H7 (cell line): ENCODE results near the gene RASGRP4. TPM values are rescaled to one million over a fixed set of nuclear protein-coding genes. Genes with fewer than 3 reads are reported as not detected.

Experiments
- DNase-seq: peaks from one replicate; pipeline ENCODE4 v3.0.0; 2012
- H3K27me3 ChIP-seq: 2 replicates; pipeline ENCODE4 v1.6.0; 2011; ENCODE audit warnings: mild to moderate bottlenecking, low read length; ENCODE audit not compliant: control insufficient read depth, insufficient read depth
- H3K36me3 ChIP-seq: replicated peaks from 2 replicates; pipeline ENCODE4 v1.5.1; 2011; ENCODE audit warnings: low read length; ENCODE audit not compliant: control insufficient read depth, insufficient read depth
- H3K4me3 ChIP-seq: 2 replicates; pipeline ENCODE4 v1.5.1; 2011; ENCODE audit warnings: low read depth, mild to moderate bottlenecking, control low read depth, low read length, moderate library complexity; ENCODE audit not compliant: insufficient read depth
- total RNA-seq: library from RNA; depleted of rRNA; stranded (reverse); fragments of >200 nt; shearing (Covaris generic); gene quantifications from 2 replicates; pipeline ENCODE4 v1.2.3, GENCODE V29; 2014

Gene RASGRP4
- total RNA-seq, 1 experiment from 2014 or later = 1.2 TPM

GRCh38 chr19:38399081-38399480 is 26.9 kb downstream of the RASGRP4 start:
- no peak for DNase-seq
- Histone ChIP-seq H3K4me3 (no peak overlapping the region), H3K36me3 (no peaks in the 10 kb centered on the region), H3K27me3 (peaks cover 41% of the 10 kb centered on the region)

- H3K27me3 ChIP-seq = peaks cover 30% of the 10 kb centered on the region
- no peak for DNase-seq
- peaks cover 4% of the 10 kb centered on the region for H3K36me3 ChIP-seq
- no peak overlapping the region for H3K4me3 ChIP-seq
Measured at GRCh38 chr19:38395381-38396114, 30.5 kb downstream of the RASGRP4 start.

- Histone ChIP-seq H3K36me3 (peaks cover 4% of the 10 kb centered on the region), H3K27me3 (peaks cover 23% of the 10 kb centered on the region), H3K4me3 (peak overlapping the region; percentile 31)
- peak; percentile 98 for DNase-seq
Measured at GRCh38 chr19:38394488-38394887, 31.5 kb downstream of the RASGRP4 start.

- H3K36me3 ChIP-seq = peaks cover 4% of the 10 kb centered on the region
- no peak for DNase-seq
- peaks cover 16% of the 10 kb centered on the region for H3K27me3 ChIP-seq
- no peak overlapping the region for H3K4me3 ChIP-seq
Measured at GRCh38 chr19:38392707-38393308, 33.2 kb downstream of the RASGRP4 start.

GRCh38 chr19:38391911-38392464 is 34.0 kb downstream of the RASGRP4 start:
- DNase-seq = peak; percentile 59
- H3K36me3 ChIP-seq = peaks cover 4% of the 10 kb centered on the region
- no peak overlapping the region for H3K4me3 ChIP-seq
- peaks cover 10% of the 10 kb centered on the region for H3K27me3 ChIP-seq

- Histone ChIP-seq H3K27me3 (peaks cover 16% of the 10 kb centered on the region), H3K36me3 (peaks cover 4% of the 10 kb centered on the region), H3K4me3 (no peak overlapping the region; the same call in 1 of the 2 replicates)
- peak; percentile 75 for DNase-seq
Measured at GRCh38 chr19:38389957-38390924, 35.8 kb downstream of the RASGRP4 start.

- H3K4me3 ChIP-seq = peak overlapping the region; percentile 88
- peaks cover 4% of the 10 kb centered on the region for H3K36me3 ChIP-seq
- peaks cover 20% of the 10 kb centered on the region for H3K27me3 ChIP-seq
- peak; percentile 89 for DNase-seq
Measured at GRCh38 chr19:38389101-38389925, 36.7 kb downstream of the RASGRP4 start.

GRCh38 chr19:38388349-38389100 is 37.5 kb downstream of the RASGRP4 start, which contains the start of gene SPRED3:
Gene SPRED3 (plus strand): TSS chr19:38388697. CDS start chr19:38390303, 1,606 bp downstream.
- Histone ChIP-seq H3K4me3 (peak within 1 kb of the TSS; percentile 88), H3K27me3 (peaks cover 20% of the 10 kb centered on the region), H3K36me3 (peaks cover 4% of the 10 kb centered on the region)
- DNase-seq = peak; percentile 94

GRCh38 chr19:38387550-38388348 is 38.3 kb downstream of the RASGRP4 start, which contains the start of gene GGN:
Gene GGN (minus strand): TSS chr19:38388034. CDS start chr19:38387261, 773 bp downstream.
- peak; percentile 99 for DNase-seq
- Histone ChIP-seq H3K4me3 (peak within 1 kb of the TSS; percentile 88), H3K36me3 (peaks cover 6% of the 10 kb centered on the region), H3K27me3 (peaks cover 20% of the 10 kb centered on the region)

GRCh38 chr19:38386971-38387549 is 39.0 kb downstream of the RASGRP4 start:
- Histone ChIP-seq H3K4me3 (peak overlapping the region; percentile 59), H3K36me3 (peaks cover 8% of the 10 kb centered on the region)
- DNase-seq = no peak

GRCh38 chr19:38386300-38386970 is 39.6 kb downstream of the RASGRP4 start:
- peak; percentile 75 for DNase-seq
- Histone ChIP-seq H3K27me3 (peaks cover 20% of the 10 kb centered on the region), H3K36me3 (peaks cover 10% of the 10 kb centered on the region), H3K4me3 (peak overlapping the region; percentile 59)

More at GRCh38 chr19:38386971-38387549, 39.0 kb downstream of the RASGRP4 start:
- H3K27me3 ChIP-seq = peaks cover 20% of the 10 kb centered on the region
